Stimulated activated CD8-positive, alpha-beta memory T cell treated with anti-CD3 and anti-CD28 coated beads, Interleukin-12 subunit alpha, Interleukin-12 subunit beta, amount 100 ng/mL, for 24 hours (primary cell): ENCODE measurements around the gene TSNAXIP1.

Source experiments
- DNase-seq: peaks from one replicate; pipeline ENCODE4 v3.0.0-alpha.2; 2020; ENCODE audit errors: extremely low read depth

Gene TSNAXIP1

DNA sequence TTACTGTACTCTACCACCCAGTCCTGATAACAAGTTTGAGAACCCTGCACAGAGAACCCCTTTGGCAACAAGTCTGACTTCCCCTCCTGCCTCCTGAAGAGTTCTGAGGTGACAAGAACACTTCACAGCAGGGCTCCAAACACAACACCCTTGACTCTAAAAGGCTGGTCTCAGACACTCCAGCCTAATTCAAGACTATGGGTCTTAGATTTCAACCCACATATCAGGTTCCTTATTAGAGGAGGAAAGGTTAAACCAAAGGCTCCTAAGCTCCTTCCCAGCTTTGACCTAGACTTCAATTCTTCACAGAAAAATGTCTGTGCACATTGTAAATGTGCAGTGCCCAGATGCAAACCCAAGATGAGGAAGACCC is 23.4 kb upstream of the TSNAXIP1 start:
- DNase-seq, result no peak

GRCh38 chr16:67786491-67786890 is 20.2 kb upstream of the TSNAXIP1 start:
- DNase-seq, result no peak

DNA sequence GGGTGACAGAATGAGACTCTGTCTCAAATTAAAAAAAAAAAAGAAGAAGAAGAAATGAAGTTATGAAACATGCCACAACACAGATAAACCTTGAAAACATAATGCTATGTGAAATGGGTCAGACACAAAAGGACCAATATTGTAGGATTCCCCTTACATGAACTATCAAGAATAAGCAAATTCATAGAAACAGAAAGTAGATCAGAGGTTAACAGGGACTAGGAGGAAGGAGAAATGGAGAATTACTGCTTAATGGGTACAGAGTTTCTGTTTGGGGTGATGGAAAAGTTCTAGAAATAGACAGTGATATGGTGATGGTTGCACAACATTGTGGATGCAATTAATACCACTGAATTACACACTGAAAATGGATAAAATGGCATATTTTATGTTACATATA is 16.6 kb upstream of the TSNAXIP1 start:
- DNase-seq, result no peak

DNA sequence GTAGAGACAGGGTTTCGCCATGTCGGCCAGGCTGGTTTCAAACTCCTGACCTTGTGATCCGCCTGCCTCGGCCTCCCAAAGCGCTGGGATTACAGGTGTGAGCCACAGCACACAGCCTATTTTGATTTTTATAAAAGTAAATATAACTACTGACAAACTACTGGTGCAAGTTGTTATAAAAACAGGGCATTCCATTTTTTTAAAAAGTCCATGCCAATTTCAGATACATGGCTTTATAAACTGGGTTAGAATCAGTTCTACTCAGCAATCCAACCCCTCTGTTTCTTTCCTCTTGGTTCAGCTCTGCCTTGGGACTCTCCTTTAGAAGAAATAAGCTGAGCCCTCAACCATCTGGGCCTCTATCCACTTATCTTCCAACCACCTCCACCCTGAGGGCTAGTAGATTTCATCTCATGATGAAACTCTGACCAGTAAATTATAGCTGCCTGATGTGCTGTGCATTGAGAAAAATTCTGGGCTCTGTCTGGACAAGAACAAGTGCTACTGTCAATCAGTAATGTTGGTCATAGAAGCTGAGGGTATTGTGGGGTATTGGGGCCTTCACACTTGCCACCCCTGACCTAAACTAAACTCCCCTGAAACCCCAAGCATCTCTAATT is 10.5 kb upstream of the TSNAXIP1 start:
- DNase-seq, result no peak

GRCh38 chr16:67800338-67800926 is 6.3 kb upstream of the TSNAXIP1 start:
- no peak for DNase-seq

- no peak for DNase-seq
Observed at GRCh38 chr16:67801241-67801640, 5.4 kb upstream of the TSNAXIP1 start.

DNA sequence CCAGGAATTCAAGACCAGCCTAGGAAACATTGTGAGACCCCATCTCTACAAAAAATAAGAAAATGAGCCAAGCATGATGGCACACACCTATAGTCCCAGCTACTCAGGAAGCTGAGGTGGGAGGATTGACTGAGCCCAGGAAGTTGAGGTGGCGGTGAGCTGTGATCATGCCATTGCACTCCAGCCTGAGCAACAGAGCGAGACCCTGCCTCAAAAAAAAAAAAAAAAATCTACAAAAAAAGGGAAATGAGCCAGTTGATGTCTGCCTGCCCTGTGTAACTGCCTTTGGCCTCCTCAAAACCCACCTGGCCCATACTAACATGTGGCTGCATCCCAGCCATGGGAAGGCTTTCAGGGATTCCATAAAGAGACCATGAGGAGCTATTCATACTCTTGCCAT is 4.8 kb upstream of the TSNAXIP1 start:
- DNase-seq, result no peak

DNA sequence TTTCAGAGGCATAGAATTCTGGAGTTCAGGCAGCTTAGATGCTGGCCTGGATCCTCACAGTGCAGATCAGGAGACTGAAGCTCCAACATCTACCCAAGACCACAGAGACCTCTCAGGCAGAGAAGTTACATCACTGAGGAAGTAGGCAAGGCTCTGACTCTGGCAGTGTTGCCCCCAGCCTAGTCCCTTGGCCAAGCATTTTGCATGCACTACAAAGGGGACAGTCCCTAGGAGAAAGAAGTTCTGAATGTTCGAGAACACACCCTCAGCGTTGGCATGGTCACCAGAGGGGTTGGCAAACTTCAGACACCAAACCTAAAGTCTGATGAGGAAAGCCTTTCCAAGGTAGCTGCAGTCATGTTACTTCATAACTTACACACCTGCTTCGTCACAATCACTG is 2.8 kb upstream of the TSNAXIP1 start:
- no peak for DNase-seq

DNA sequence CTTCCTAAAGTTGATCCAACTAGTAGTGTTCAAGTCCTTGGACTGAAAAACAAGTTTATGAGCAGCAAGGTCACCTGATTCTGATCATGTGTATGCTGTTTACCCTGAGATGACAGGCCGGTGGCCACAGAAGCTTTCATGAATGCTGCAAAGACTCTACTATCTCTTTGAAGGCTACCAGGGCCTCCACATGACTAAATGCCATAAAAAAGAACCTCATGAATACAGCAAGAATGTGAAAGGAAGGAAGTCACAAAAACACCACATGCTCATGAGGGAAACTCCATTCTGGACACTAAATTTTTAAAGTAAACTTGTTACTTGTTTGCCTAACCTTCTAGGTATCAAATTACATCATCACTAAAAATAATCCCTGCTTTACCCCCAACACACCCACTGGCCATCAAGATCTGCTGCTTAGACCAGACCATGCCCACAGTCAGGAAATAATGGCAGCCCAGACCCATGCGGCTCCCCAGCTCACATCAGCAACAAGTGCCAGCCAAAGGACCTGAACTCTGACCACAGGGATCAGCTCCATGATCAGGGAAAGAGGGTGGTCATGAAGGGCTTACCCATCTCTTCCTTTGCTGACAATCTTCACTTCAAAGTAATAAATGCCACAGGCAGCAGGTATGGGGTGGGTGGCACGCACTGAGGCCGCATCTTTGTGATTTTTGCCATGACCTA is 1.7 kb upstream of the TSNAXIP1 start:
- DNase-seq, result no peak

- DNase-seq, result no peak
Observed at GRCh38 chr16:67805718-67806427, 816 bp upstream of the TSNAXIP1 start.

GRCh38 chr16:67807148-67807682 is 526 bp downstream of the TSNAXIP1 start:
- no peak for DNase-seq

DNA sequence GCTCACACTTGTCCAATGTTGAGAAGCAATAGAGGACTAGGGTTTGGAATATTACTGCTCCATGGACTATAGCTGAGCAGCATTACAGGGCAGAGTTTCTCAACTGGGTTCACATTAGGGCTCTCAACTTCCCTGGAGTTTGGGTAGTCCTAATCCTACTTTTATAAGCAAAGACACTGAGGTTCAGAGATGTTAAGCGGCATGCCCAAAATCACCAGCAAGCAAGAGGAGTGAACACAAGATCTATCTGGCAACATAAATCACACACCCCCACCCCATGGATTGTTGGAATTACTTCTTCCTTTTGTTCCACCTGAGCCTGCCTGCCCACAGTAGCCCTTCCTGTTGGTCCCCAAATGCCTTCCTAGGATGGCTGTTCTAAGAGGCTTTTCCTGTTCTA is 5.2 kb downstream of the TSNAXIP1 start:
- DNase-seq, result no peak

DNA sequence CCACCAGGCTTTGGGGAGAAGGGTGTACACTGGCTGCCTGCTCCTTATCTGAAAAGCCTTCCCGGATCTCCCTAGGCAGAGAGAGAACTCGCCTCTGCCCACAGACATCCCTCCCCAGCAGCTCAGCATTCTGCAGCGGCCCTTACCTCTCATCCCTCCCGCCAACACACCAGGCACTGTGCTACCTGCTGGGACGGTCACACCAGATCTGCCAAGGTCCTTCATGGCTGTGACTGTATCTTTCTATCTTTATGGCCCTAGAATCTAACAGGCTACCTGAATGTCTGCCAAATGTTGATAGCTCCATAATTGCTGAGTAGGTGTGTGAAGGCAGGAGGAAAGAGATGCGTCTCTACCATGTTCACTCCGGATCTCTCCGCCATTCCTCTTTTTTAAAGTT is 7.9 kb downstream of the TSNAXIP1 start:
- DNase-seq, result no peak

DNA sequence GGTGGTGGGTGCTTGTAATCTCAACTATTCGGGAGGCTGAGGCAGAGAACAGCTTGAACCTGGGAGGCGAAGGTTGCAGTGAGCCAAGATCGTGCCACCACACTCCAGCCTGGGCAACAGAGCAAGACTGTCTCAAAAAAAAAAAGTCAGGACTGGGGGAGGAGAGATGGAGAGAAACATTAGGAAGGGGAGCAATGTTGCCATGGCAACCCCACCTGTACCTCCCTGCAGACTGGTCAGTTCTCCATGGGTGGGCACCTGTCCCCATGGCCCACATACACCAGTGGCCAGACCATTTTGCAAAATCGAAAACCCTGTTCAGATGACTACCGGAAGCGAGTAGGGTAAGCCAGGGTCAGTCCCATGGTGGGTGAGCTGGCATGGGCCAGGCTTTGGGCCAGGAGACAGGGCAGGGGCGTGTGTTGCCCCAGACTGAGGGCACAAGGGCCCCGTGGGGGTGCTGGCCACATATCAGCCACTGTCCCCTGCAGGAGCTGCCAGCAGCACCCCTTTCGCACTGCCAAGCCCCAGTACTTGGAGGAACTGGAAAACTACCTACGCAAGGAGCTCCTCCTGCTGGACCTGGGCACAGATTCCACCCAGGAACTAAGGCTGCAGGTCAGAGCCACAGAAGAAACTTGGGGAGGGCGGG is 14.0 kb downstream of the TSNAXIP1 start:
- no peak for DNase-seq

DNA sequence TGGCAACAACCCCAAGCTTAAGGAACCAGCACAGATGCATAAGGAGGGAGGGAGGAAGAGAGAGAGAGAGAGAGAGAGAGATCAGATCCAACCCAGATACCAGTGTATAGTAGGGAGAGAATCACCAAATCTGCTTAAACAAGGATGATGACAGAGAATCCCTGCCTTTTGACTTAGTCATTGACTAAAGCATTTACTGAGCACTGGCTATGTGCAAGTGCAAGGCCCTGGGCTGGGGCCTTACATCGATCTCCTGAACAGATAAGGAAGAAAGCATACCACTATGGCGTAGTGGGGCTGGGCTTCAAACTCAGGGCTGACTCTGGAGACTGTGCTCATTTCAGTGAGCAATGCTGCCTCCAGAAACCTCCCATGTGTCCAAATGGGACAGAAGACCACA is 15.8 kb downstream of the TSNAXIP1 start:
- DNase-seq, result no peak

DNA sequence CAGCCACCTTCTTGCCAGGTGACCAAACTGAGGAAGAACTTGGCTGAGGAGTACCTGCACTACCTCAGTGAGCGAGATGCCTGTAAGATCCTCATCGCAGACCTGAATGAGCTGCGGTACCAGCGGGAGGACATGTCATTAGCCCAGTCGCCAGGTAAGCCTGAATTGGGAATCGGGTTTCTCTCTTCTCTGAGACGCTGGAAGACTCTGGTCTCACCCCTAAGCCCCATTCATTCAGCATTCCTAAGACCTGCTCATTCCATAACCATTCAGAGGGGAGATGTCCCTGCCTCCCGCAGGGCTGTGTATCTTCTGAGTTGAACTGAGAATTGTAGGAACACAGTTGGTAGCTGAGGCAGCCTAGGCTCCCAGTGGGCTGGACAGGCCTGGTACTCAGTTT is 18.4 kb downstream of the TSNAXIP1 start:
- no peak for DNase-seq

DNA sequence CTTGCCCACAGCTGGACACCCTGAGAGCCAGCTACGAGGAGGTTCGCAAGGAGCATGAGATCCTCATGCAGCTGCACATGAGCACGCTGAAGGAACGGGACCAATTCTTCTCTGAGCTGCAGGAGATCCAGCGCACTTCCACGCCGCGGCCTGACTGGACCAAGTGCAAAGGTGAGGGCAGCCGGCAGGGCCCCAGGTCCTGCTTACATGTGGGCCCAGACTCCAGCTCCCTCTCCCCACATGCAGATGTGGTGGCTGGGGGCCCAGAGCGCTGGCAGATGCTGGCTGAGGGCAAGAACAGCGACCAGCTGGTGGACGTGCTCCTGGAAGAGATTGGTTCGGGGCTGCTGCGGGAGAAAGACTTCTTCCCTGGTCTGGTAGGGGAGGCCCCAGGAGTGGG is 19.2 kb downstream of the TSNAXIP1 start:
- no peak for DNase-seq

DNA sequence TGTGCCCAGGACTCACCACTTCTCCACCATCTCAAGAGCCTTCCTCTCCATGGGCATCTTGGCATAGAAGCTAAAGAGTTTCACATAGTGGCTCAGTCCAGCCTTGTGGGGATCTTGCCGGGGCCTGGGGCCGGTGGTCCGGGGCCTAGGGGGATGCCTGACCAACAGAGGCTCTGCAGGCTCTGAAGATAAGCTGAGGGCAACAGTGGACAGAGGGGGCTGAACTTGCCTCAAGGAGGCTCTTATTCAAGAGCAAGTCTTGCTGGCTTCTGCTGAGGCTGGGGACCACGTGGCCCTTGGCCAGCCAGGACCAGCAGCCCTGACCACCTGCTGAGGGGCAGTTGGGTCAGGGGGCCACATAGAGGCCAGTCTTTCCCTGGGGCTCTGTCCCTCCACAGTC is 22.0 kb downstream of the TSNAXIP1 start:
- no peak for DNase-seq

- DNase-seq, result no peak
Observed at GRCh38 chr16:67833030-67833414, 26.3 kb downstream of the TSNAXIP1 start.

GRCh38 chr16:67833415-67834241 is 26.9 kb downstream of the TSNAXIP1 start:
- peak; percentile 78 for DNase-seq

DNA sequence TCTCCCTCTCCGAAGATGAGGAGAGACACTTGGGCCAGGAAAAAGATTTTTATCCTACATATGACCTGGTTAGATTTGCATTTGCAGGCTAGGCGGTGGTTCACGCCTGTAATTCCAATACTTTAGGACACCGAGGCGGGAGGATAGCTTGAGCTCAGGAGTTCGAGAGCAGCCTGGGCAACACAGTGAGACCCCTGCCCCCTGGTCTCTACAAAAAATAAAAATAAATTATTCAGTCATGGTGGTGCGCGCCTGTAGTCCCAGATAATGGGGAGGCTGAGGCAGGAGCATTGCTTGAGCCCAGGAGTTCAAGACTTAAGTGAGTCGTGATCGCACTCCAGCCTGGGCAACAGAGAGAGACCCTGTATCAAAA is 27.5 kb downstream of the TSNAXIP1 start:
- DNase-seq, result no peak
